HG03045 (cell line): Measurements from ENCODE around the gene HSPB9.

Experiments used
- ATAC-seq: cut with Tn5 transposase; IDR thresholded peaks from one replicate; pipeline ENCODE4 v1.9.1; 2021; ENCODE audit warnings: mild to moderate bottlenecking, moderate library complexity; ENCODE audit not compliant: unreplicated experiment

The HSPB9 gene

GRCh38 chr17:42122371-42123303, at the start of gene HSPB9:
HSPB9 (plus strand) TSS chr17:42122804; CDS start chr17:42122851, 47 bp downstream.
- no peak for ATAC-seq

- ATAC-seq: no peak
Observed at GRCh38 chr17:42075789-42076188, 46.8 kb upstream of the HSPB9 start.

- no peak for ATAC-seq
Observed at GRCh38 chr17:42076797-42077559, 45.6 kb upstream of the HSPB9 start.

- ATAC-seq: no peak
Observed at GRCh38 chr17:42077755-42078154, 44.8 kb upstream of the HSPB9 start.

- no peak for ATAC-seq
Observed at GRCh38 chr17:42078396-42079043, 44.1 kb upstream of the HSPB9 start.

- ATAC-seq: no peak
Observed at GRCh38 chr17:42079541-42079940, 43.1 kb upstream of the HSPB9 start.

GRCh38 chr17:42081516-42082129, 41.0 kb upstream of the HSPB9 start:
- no peak for ATAC-seq

GRCh38 chr17:42087042-42087701, 35.4 kb upstream of the HSPB9 start:
- no peak for ATAC-seq

GRCh38 chr17:42087736-42088705, 34.6 kb upstream of the HSPB9 start:
- no peak for ATAC-seq

GRCh38 chr17:42088736-42089135, 33.9 kb upstream of the HSPB9 start:
- no peak for ATAC-seq

- ATAC-seq: no peak
Observed at GRCh38 chr17:42090964-42091790, 31.4 kb upstream of the HSPB9 start.

- ATAC-seq: no peak
Observed at GRCh38 chr17:42092939-42093338, 29.7 kb upstream of the HSPB9 start.

- no peak for ATAC-seq
Observed at GRCh38 chr17:42094375-42095069, 28.1 kb upstream of the HSPB9 start.

- ATAC-seq: no peak
Observed at GRCh38 chr17:42096360-42097111, 26.1 kb upstream of the HSPB9 start.

GRCh38 chr17:42097691-42098631, 24.6 kb upstream of the HSPB9 start, which contains the start of gene ZNF385C:
ZNF385C (minus strand) TSS chr17:42098473; CDS start chr17:42063056, 35,417 bp downstream.
- no peak for ATAC-seq
